K562 (cell line): ENCODE results near the gene HIVEP1. TPM values are rescaled to one million over a fixed set of nuclear protein-coding genes. Genes with fewer than 3 reads are reported as not detected.

Source experiments
- ADNP ChIP-seq: fragments of 200-800 bp; sonication (Bioruptor generic); IDR thresholded peaks from 2 replicates; pipeline ENCODE4 v1.6.1; 2016; ENCODE audit warnings: missing genetic modification characterization, missing compliant biosample characterization
- ARID1B ChIP-seq: fragments of 450-650 bp; IDR thresholded peaks from 2 replicates; pipeline ENCODE4 v1.6.1; 2016; ENCODE audit warnings: antibody characterized with exemption, mild to moderate bottlenecking, inconsistent platforms
- ATF7 ChIP-seq: fragments of 450-650 bp; IDR thresholded peaks from 2 replicates; pipeline ENCODE4 v1.7.1; 2014; ENCODE audit warnings: mild to moderate bottlenecking, moderate library complexity
- BDP1 ChIP-seq: IDR thresholded peaks from 3 replicates; pipeline ENCODE4 v1.6.1; 2011; ENCODE audit not compliant: insufficient read length, insufficient read depth
- BRF1 ChIP-seq: IDR thresholded peaks from 3 replicates; pipeline ENCODE4 v1.6.1; 2011; ENCODE audit warnings: borderline replicate concordance, mild to moderate bottlenecking; ENCODE audit not compliant: insufficient read length; ENCODE audit errors: extremely low read depth
- CBFB ChIP-seq: sonication (generic); formaldehyde crosslinking; IDR thresholded peaks from 2 replicates; pipeline ENCODE4 v1.4.0; 2020; ENCODE audit warnings: mild to moderate bottlenecking, missing genetic modification reagents
- DACH1 ChIP-seq: fragments of 450-650 bp; IDR thresholded peaks from 2 replicates; pipeline ENCODE4 v1.6.1; 2018; ENCODE audit not compliant: partially characterized antibody
- DPF2 ChIP-seq: fragments of 450-650 bp; IDR thresholded peaks from 2 replicates; pipeline ENCODE4 v1.6.1; 2016
- E2F1 ChIP-seq: sonication (generic); formaldehyde crosslinking; IDR thresholded peaks from 2 replicates; pipeline ENCODE4 v1.8.1; 2023; ENCODE audit warnings: mild to moderate bottlenecking, missing genetic modification reagents, moderate library complexity
- E2F4 ChIP-seq: sonication (generic); formaldehyde crosslinking; IDR thresholded peaks from 2 replicates; pipeline ENCODE4 v1.8.0; 2022; ENCODE audit warnings: mild to moderate bottlenecking, low read depth, missing genetic modification reagents
- ETV5 ChIP-seq: sonication (generic); formaldehyde crosslinking; IDR thresholded peaks from 2 replicates; pipeline ENCODE4 v1.4.0; 2020; ENCODE audit warnings: low read depth, mild to moderate bottlenecking, missing genetic modification reagents
- FOXJ2 ChIP-seq: fragments of 200-800 bp; sonication (Bioruptor generic); IDR thresholded peaks from 2 replicates; pipeline ENCODE4 v1.6.1; 2016; ENCODE audit warnings: missing genetic modification characterization, missing compliant biosample characterization
- FOXJ3 ChIP-seq: sonication (generic); formaldehyde crosslinking; IDR thresholded peaks from 2 replicates; pipeline ENCODE4 v1.4.0; 2020; ENCODE audit warnings: mild to moderate bottlenecking, missing genetic modification reagents
- HDGF ChIP-seq: fragments of 450-650 bp; IDR thresholded peaks from 2 replicates; pipeline ENCODE4 v1.6.1; 2016
- KDM4B ChIP-seq, 2 experiments: fragments of 450-650 bp in 1 of 2; sonication (generic) in 1 of 2; IDR thresholded peaks; 2 replicates each; pipeline ENCODE4 v1.6.1; 2016 to 2017; ENCODE audit warnings: borderline replicate concordance in 2 of 2, antibody characterized with exemption in 1 of 2, low read depth in 1 of 2, mild to moderate bottlenecking in 1 of 2
- KLF10 ChIP-seq: fragments of 250-450 bp; sonication (Bioruptor Pico); IDR thresholded peaks from 2 replicates; pipeline ENCODE4 v1.6.1; 2021; ENCODE audit warnings: matching md5 sums
- POLR2A ChIP-seq: fragments of 450-650 bp; conservative IDR thresholded peaks from 2 replicates; pipeline ENCODE4 v1.6.1; 2016
- POLR3G ChIP-seq: IDR thresholded peaks from 2 replicates; pipeline ENCODE4 v1.6.1; 2011; ENCODE audit not compliant: insufficient read length, insufficient replicate concordance; ENCODE audit errors: extremely low read depth
- POU5F1 ChIP-seq: fragments of 150-350 bp; IDR thresholded peaks from 2 replicates; pipeline ENCODE4 v1.6.1; 2014; ENCODE audit warnings: borderline replicate concordance, low read length, low read depth, mild to moderate bottlenecking; ENCODE audit not compliant: partially characterized antibody
- RBM15 ChIP-seq: fragments of 200-400 bp; formaldehyde crosslinking; IDR thresholded peaks from 2 replicates; pipeline ENCODE4 v1.6.1; 2018; ENCODE audit warnings: mild to moderate bottlenecking, low read length, moderate library complexity; ENCODE audit not compliant: insufficient read depth
- RHOXF2B ChIP-seq: fragments of 250-450 bp; sonication (Bioruptor Pico); conservative IDR thresholded peaks from 2 replicates; pipeline ENCODE4 v1.5.1; 2021
- RNF219 ChIP-seq: fragments of 250-450 bp; sonication (Bioruptor Pico); IDR thresholded peaks from 2 replicates; pipeline ENCODE4 v1.5.0; 2022; ENCODE audit warnings: mild to moderate bottlenecking
- ZBTB17 ChIP-seq: fragments of 450-650 bp; formaldehyde crosslinking; IDR thresholded peaks from 2 replicates; pipeline ENCODE4 v1.4.0; 2020; ENCODE audit warnings: mild to moderate bottlenecking
- ZNF175 ChIP-seq: fragments of 200-800 bp; sonication (Bioruptor generic); IDR thresholded peaks from 2 replicates; pipeline ENCODE4 v1.6.1; 2016; ENCODE audit warnings: low read depth, mild to moderate bottlenecking, missing genetic modification characterization, missing compliant biosample characterization
- ZNF217 ChIP-seq: sonication (generic); formaldehyde crosslinking; IDR thresholded peaks from 2 replicates; pipeline ENCODE4 v1.8.0; 2022; ENCODE audit warnings: mild to moderate bottlenecking, missing genetic modification reagents
- polyA plus RNA-seq, 8 experiments: library from polyadenylated mRNA; depleted of rRNA in 4 of 8; stranded (reverse) in 5 of 8; unstranded in 3 of 8; fragments of >200 nt; fragmentation: Nextera tagmentation in 2 of 8; fragmentation: Illumina TruSeq in 1 of 8; extraction: Ambion mirVana in 2 of 8; extraction: Trizol in 1 of 8; gene quantifications; 2 replicates each; pipeline versions ENCODE4 v1.2.1 to v1.2.3, GENCODE V29; 2011 to 2014; ENCODE audit warnings: inconsistent platforms in 1 of 8, missing spikeins in 1 of 8
- total RNA-seq, 7 experiments: library from RNA; depleted of rRNA in 6 of 7; stranded (reverse); fragments of >200 nt in 6 of 7; fragmentation: Illumina TruSeq in 2 of 7; extraction: Trizol in 2 of 7; gene quantifications; 2 replicates each; pipeline versions ENCODE4 v1.2.1 to v1.2.3, GENCODE V29; 2011 to 2021; ENCODE audit warnings: low replicate concordance in 1 of 7

Gene HIVEP1
- total and polyA plus RNA-seq, 9 of the 15 experiments (the other 6 are each of a cell fraction or from before 2014, with no cell fraction given): 6.0 to 33.3 (median 21.7) TPM

GRCh38 chr6:12010635-12011275 is 1.4 kb upstream of the HIVEP1 start (continued):
- no peak for TF ChIP-seq BRF1
- TF ChIP-seq DPF2: peak; percentile 58; the same call in 1 of the 2 replicates
- no peak for TF ChIP-seq ZNF217
- no peak for TF ChIP-seq ADNP (tag)
- 0 out of 2 replicates have a peak, but pooled peaks have one; percentile 9 for TF ChIP-seq FOXJ2 (tag)
- TF ChIP-seq POLR2A: peak; percentile 59; the same call in 1 of the 2 replicates
- TF ChIP-seq RBM15: no peak
- TF ChIP-seq HDGF: no peak
- peak; percentile 29; the same call in 1 of the 2 replicates for TF ChIP-seq ARID1B
- TF ChIP-seq RNF219: no peak
- no peak for TF ChIP-seq POU5F1
- no peak for TF ChIP-seq POLR3G
- TF ChIP-seq ZBTB17 (CRISPR knock-in tag): no peak
- peak; percentile 73; the same call in 1 of the 2 replicates for TF ChIP-seq ZNF175 (CRISPR knock-in tag)
- TF ChIP-seq E2F4 (CRISPR knock-in tag): no peak
- no peak for TF ChIP-seq KLF10
- 0 out of 4 replicates have a peak, but pooled peaks of 1 of the 2 experiments have one; percentile 60 for TF ChIP-seq KDM4B (IDR thresholded peaks at IDR 0.05; ENCODE audit: borderline replicate concordance in 2 of 2, low read depth in 1 of 2)
- TF ChIP-seq DACH1: no peak
- TF ChIP-seq BDP1: no peak
- TF ChIP-seq ATF7: peak; percentile 35; the same call in 1 of the 2 replicates
- no peak for TF ChIP-seq E2F1 (CRISPR knock-in tag)
- no peak for TF ChIP-seq FOXJ3
- TF ChIP-seq RHOXF2B (CRISPR knock-in tag): 0 out of 2 replicates have a peak, but pooled peaks have one; percentile 45
- no peak for TF ChIP-seq CBFB
- TF ChIP-seq ETV5: no peak
